DOHH2 (cell line): ENCODE results near the gene ANKRD37.

Experiments
- CTCF ChIP-seq: fragments of 200-600 bp; sonication (generic); IDR thresholded peaks from one replicate; pipeline ENCODE4 v1.5.1; 2014; ENCODE audit warnings: antibody characterized with exemption, mild to moderate bottlenecking, low read depth, low read length; ENCODE audit not compliant: poor library complexity, severe bottlenecking
- EZH2phosphoT487 ChIP-seq: fragments of 200-600 bp; sonication (generic); IDR thresholded peaks from 2 replicates; pipeline ENCODE4 v1.6.1; 2017; ENCODE audit warnings: borderline replicate concordance, mild to moderate bottlenecking, antibody characterized with exemption, low read length, moderate library complexity, mixed read lengths

GRCh38 chr4:185398618-185399017 is 2.0 kb downstream of the ANKRD37 start:
- no peak for TF ChIP-seq CTCF
- no peak for TF ChIP-seq EZH2phosphoT487
